Loucy (cell line): ENCODE results near the gene KRTAP10-8.

ENCODE experiments used
- H2AFZ ChIP-seq: fragments of 200-600 bp; sonication (generic); 2 replicates; pipeline ENCODE4 v1.6.0; 2016; ENCODE audit warnings: antibody characterized with exemption, mild to moderate bottlenecking, low read length, moderate library complexity
- H3F3A ChIP-seq: fragments of 200-600 bp; 2 replicates; pipeline ENCODE4 v1.6.0; 2016; ENCODE audit warnings: antibody characterized with exemption, low read depth, mild to moderate bottlenecking
- H3K27me3 ChIP-seq: fragments of 200-600 bp; sonication (generic); 2 replicates; pipeline ENCODE4 v1.6.1; 2014; ENCODE audit warnings: low read length, mild to moderate bottlenecking; ENCODE audit not compliant: insufficient read depth, poor library complexity, severe bottlenecking
- H3K36me3 ChIP-seq: fragments of 200-600 bp; sonication (generic); 2 replicates; pipeline ENCODE4 v1.6.1; 2016; ENCODE audit warnings: low read length; ENCODE audit not compliant: insufficient read depth
- H3K4me1 ChIP-seq: fragments of 200-600 bp; sonication (generic); 2 replicates; pipeline ENCODE4 v1.5.1; 2014; ENCODE audit warnings: low read length, mild to moderate bottlenecking; ENCODE audit not compliant: insufficient read depth, poor library complexity, severe bottlenecking
- H3K4me2 ChIP-seq: fragments of 200-600 bp; sonication (generic); 2 replicates; pipeline ENCODE4 v1.6.0; 2014; ENCODE audit warnings: antibody characterized with exemption, low read length, low read depth, mild to moderate bottlenecking; ENCODE audit not compliant: poor library complexity, severe bottlenecking
- H3K4me3 ChIP-seq: fragments of 200-600 bp; sonication (generic); 2 replicates; pipeline ENCODE4 v1.5.1; 2014; ENCODE audit warnings: low read length, mild to moderate bottlenecking, mixed read lengths; ENCODE audit not compliant: poor library complexity, severe bottlenecking
- H3K79me2 ChIP-seq: fragments of 200-600 bp; sonication (generic); 2 replicates; pipeline ENCODE4 v1.6.1; 2014; ENCODE audit warnings: low read length; ENCODE audit not compliant: insufficient read depth
- H3K9ac ChIP-seq: fragments of 200-600 bp; sonication (generic); 2 replicates; pipeline ENCODE4 v1.6.0; 2014; ENCODE audit warnings: mild to moderate bottlenecking, low read depth, low read length, moderate library complexity; ENCODE audit not compliant: poor library complexity, severe bottlenecking
- H3K9me2 ChIP-seq: fragments of 200-600 bp; sonication (generic); replicated peaks from 2 replicates; pipeline ENCODE4 v1.6.1; 2016; ENCODE audit warnings: low read depth, low read length, mixed read lengths
- H3K9me3 ChIP-seq: fragments of 200-600 bp; sonication (generic); 2 replicates; pipeline ENCODE4 v1.6.1; 2014; ENCODE audit warnings: mild to moderate bottlenecking, antibody characterized with exemption, low read length, low read depth; ENCODE audit not compliant: insufficient read depth
- H4K20me1 ChIP-seq: fragments of 200-600 bp; sonication (generic); 2 replicates; pipeline ENCODE4 v1.6.0; 2014; ENCODE audit warnings: antibody characterized with exemption, low read length, mild to moderate bottlenecking; ENCODE audit not compliant: insufficient read depth, poor library complexity, severe bottlenecking
- CTCF ChIP-seq: fragments of 200-600 bp; sonication (generic); conservative IDR thresholded peaks from 2 replicates; pipeline ENCODE4 v1.5.1; 2014; ENCODE audit warnings: mild to moderate bottlenecking, antibody characterized with exemption, low read length
- EZH2phosphoT487 ChIP-seq: fragments of 200-600 bp; IDR thresholded peaks from 2 replicates; pipeline ENCODE4 v1.6.1; 2018; ENCODE audit warnings: antibody characterized with exemption, mild to moderate bottlenecking, moderate library complexity, borderline replicate concordance

Gene KRTAP10-8

GRCh38 chr21:44648557-44649311 lies 36.9 kb downstream of the KRTAP10-8 start:
- Histone ChIP-seq H3K9ac (no peak overlapping the region), H3F3A (no peaks in the 10 kb centered on the region), H3K27me3 (no peaks in the 10 kb centered on the region), H2AFZ (no peak overlapping the region), H3K4me3 (no peak overlapping the region), H3K79me2 (no peaks in the 10 kb centered on the region), H3K9me3 (peaks cover 7% of the 10 kb centered on the region; the same call in 1 of the 2 replicates), H3K9me2 (no peaks in the 10 kb centered on the region), H3K36me3 (no peaks in the 10 kb centered on the region), H3K4me1 (no peaks in the 10 kb centered on the region), H4K20me1 (no peaks in the 10 kb centered on the region), H3K4me2 (no peak overlapping the region)
- no peak for TF ChIP-seq CTCF
- TF ChIP-seq EZH2phosphoT487 = no peak

- H3K9me3 ChIP-seq = peaks cover 3% of the 10 kb centered on the region; the same call in 1 of the 2 replicates
- no peaks in the 10 kb centered on the region for H3K4me1 ChIP-seq
These were observed 37.7 kb downstream of the KRTAP10-8 start for GRCh38 chr21:44649521-44650100.

GRCh38 chr21:44650265-44650972 lies 38.5 kb downstream of the KRTAP10-8 start:
- H3K4me1 ChIP-seq = no peaks in the 10 kb centered on the region
- H3K9me2 ChIP-seq = no peaks in the 10 kb centered on the region
- no peaks in the 10 kb centered on the region; the same call in 1 of the 2 replicates for H3K9me3 ChIP-seq
- H3K79me2 ChIP-seq = no peaks in the 10 kb centered on the region
- no peaks in the 10 kb centered on the region for H3F3A ChIP-seq
- H3K9ac ChIP-seq = no peak overlapping the region
- H3K4me3 ChIP-seq = no peak overlapping the region
- H3K4me2 ChIP-seq = no peak overlapping the region
- no peaks in the 10 kb centered on the region for H4K20me1 ChIP-seq
- TF ChIP-seq EZH2phosphoT487 (no peak), CTCF (no peak)
- H3K27me3 ChIP-seq = no peaks in the 10 kb centered on the region
- H3K36me3 ChIP-seq = no peaks in the 10 kb centered on the region
- H2AFZ ChIP-seq = no peak overlapping the region

More at GRCh38 chr21:44649521-44650100, 37.7 kb downstream of the KRTAP10-8 start:
- Histone ChIP-seq H3K4me2 (no peak overlapping the region), H3K27me3 (no peaks in the 10 kb centered on the region), H3K4me3 (no peak overlapping the region), H3K9ac (no peak overlapping the region), H3F3A (no peaks in the 10 kb centered on the region), H3K79me2 (no peaks in the 10 kb centered on the region), H3K36me3 (no peaks in the 10 kb centered on the region), H4K20me1 (no peaks in the 10 kb centered on the region), H3K9me2 (no peaks in the 10 kb centered on the region), H2AFZ (no peak overlapping the region)
- TF ChIP-seq CTCF (no peak), EZH2phosphoT487 (no peak)
